ENCODE data around the gene OR52B2. TPM values are rescaled to one million over a fixed set of nuclear protein-coding genes. Genes with fewer than 3 reads are reported as not detected.

The OR52B2 gene
- total RNA-seq (2014; rRNA removed; shearing (Covaris generic)): 0.42 TPM in 1 of 2 replicates, not detected in the other

- no peak for DNase-seq (ENCODE audit: low spot score)
These were observed at the start of gene OR52B2 for GRCh38 chr11:6170226-6170625. Gene OR52B2, minus strand, starts transcription at chr11:6170326. Its CDS starts 0 bp downstream, at chr11:6170326.

GRCh38 chr11:6219359-6219758 lies 49.2 kb upstream of the OR52B2 start:
- DNase-seq (ENCODE audit: low spot score): peak; percentile 83

- no peak for DNase-seq (ENCODE audit: low spot score)
These were observed 47.6 kb upstream of the OR52B2 start for GRCh38 chr11:6217722-6218121.

GRCh38 chr11:6216501-6216900 lies 46.4 kb upstream of the OR52B2 start:
- no peak for DNase-seq (ENCODE audit: low spot score)

- no peak for DNase-seq (ENCODE audit: low spot score)
These were observed 44.4 kb upstream of the OR52B2 start for GRCh38 chr11:6214530-6214929.

- no peak for DNase-seq (ENCODE audit: low spot score)
These were observed 40.3 kb upstream of the OR52B2 start for GRCh38 chr11:6210274-6210955.

- DNase-seq (ENCODE audit: low spot score): no peak
These were observed 39.7 kb upstream of the OR52B2 start for GRCh38 chr11:6209801-6210200.

GRCh38 chr11:6206456-6207180 lies 36.5 kb upstream of the OR52B2 start:
- no peak for DNase-seq (ENCODE audit: low spot score)

GRCh38 chr11:6205366-6205765 lies 35.2 kb upstream of the OR52B2 start, which contains the start of gene C11orf42:
Gene C11orf42, plus strand, starts transcription at chr11:6205557. Its CDS starts 59 bp downstream, at chr11:6205616.
- DNase-seq (ENCODE audit: low spot score): no peak

GRCh38 chr11:6204706-6205105 lies 34.6 kb upstream of the OR52B2 start:
- no peak for DNase-seq (ENCODE audit: low spot score)

GRCh38 chr11:6203327-6203726 lies 33.2 kb upstream of the OR52B2 start:
- DNase-seq (ENCODE audit: low spot score): no peak

- no peak for DNase-seq (ENCODE audit: low spot score)
These were observed 31.9 kb upstream of the OR52B2 start for GRCh38 chr11:6202041-6202440.

- DNase-seq (ENCODE audit: low spot score): no peak
These were observed 31.4 kb upstream of the OR52B2 start for GRCh38 chr11:6201481-6201880.

GRCh38 chr11:6200975-6201374 lies 30.8 kb upstream of the OR52B2 start:
- DNase-seq (ENCODE audit: low spot score): no peak

GRCh38 chr11:6199174-6199810 lies 29.2 kb upstream of the OR52B2 start, which contains the start of gene OR52W1:
Gene OR52W1, plus strand, starts transcription at chr11:6199224. Its CDS starts 0 bp downstream, at chr11:6199224.
- DNase-seq (ENCODE audit: low spot score): no peak

GRCh38 chr11:6197466-6198200 lies 27.5 kb upstream of the OR52B2 start:
- no peak for DNase-seq (ENCODE audit: low spot score)

- DNase-seq (ENCODE audit: low spot score): no peak
These were observed 26.3 kb upstream of the OR52B2 start for GRCh38 chr11:6196396-6196795.

- DNase-seq (ENCODE audit: low spot score): no peak
These were observed 24.0 kb upstream of the OR52B2 start for GRCh38 chr11:6194065-6194581.

GRCh38 chr11:6191742-6192141 lies 21.6 kb upstream of the OR52B2 start:
- no peak for DNase-seq (ENCODE audit: low spot score)

GRCh38 chr11:6175440-6175839 lies 5.3 kb upstream of the OR52B2 start:
- no peak for DNase-seq (ENCODE audit: low spot score)

GRCh38 chr11:6156628-6157359 lies 13.3 kb downstream of the OR52B2 start:
- DNase-seq (ENCODE audit: low spot score): no peak

Data from HT-29 (cell line).